ENCODE results near the gene RIMS1. TPM values are rescaled to one million over a fixed set of nuclear protein-coding genes. Genes with fewer than 3 reads are reported as not detected.

The RIMS1 gene
- total and polyA plus RNA-seq, 4 donors, result 0.09 to 0.17 TPM; not detected in 2

- Histone ChIP-seq H3K27ac (ENCODE audit: low read depth in 1 of 2, low read length in 2 of 2) (no peak overlapping the region), H3K4me3 (ENCODE audit: low read depth in 1 of 3, low read length in 3 of 3) (no peak overlapping the region), H3K9ac (ENCODE audit: low read depth in 1 of 2, low read length in 2 of 2) (no peak overlapping the region), H3K27me3 (ENCODE audit: control insufficient read depth in 4 of 4, insufficient read depth in 4 of 4, low read length in 3 of 4) (peaks cover 0 to 4% (median 0%) of the 10 kb centered on the region in 4 donors), H3K36me3 (ENCODE audit: control insufficient read depth in 4 of 4, insufficient read depth in 3 of 4, low read depth in 1 of 4, low read length in 3 of 4) (no peaks in the 10 kb centered on the region), H3K4me1 (ENCODE audit: control insufficient read depth in 4 of 4, insufficient read depth in 4 of 4, low read length in 3 of 4) (no peaks in the 10 kb centered on the region), H3K9me3 (ENCODE audit: control insufficient read depth in 4 of 4, low read length in 3 of 4) (no peaks in the 10 kb centered on the region)
- TF ChIP-seq FOXA1 (IDR thresholded peaks at IDR 0.05) (no peak), HNF4G (IDR thresholded peaks at IDR 0.05) (no peak), YY1 (IDR thresholded peaks at IDR 0.05) (no peak), FOXA2 (IDR thresholded peaks at IDR 0.05) (no peak), SP1 (IDR thresholded peaks at IDR 0.05) (no peak), REST (IDR thresholded peaks at IDR 0.05) (no peak)
- no peak for DNase-seq (ENCODE audit: low spot score)
- 89% methylated on average over 2 of the region's 2 CpGs for WGBS
These were observed 490.4 kb downstream of the RIMS1 start for GRCh38 chr6:72376736-72377135.

GRCh38 chr6:72381076-72381475 is 494.7 kb downstream of the RIMS1 start:
- TF ChIP-seq ZBTB33 (IDR thresholded peaks at IDR 0.05) (no peak), TAF1 (conservative IDR thresholded peaks at IDR 0.05) (no peak), HNF4A (conservative IDR thresholded peaks at IDR 0.05) (no peak), MAX (IDR thresholded peaks at IDR 0.05) (no peak), FOXA1 (IDR thresholded peaks at IDR 0.05) (no peak), REST (IDR thresholded peaks at IDR 0.05) (no peak), CTCF (IDR thresholded peaks at IDR 0.05; ENCODE audit: low read depth, low read length, missing input control) (no peak), HNF4G (IDR thresholded peaks at IDR 0.05) (no peak), GABPA (IDR thresholded peaks at IDR 0.05 in 1 of 2, conservative IDR thresholded peaks at IDR 0.05 in 1 of 2) (no peak), SP1 (IDR thresholded peaks at IDR 0.05) (no peak), NR2F2 (IDR thresholded peaks at IDR 0.05) (no peak), JUND (IDR thresholded peaks at IDR 0.05) (no peak), RAD21 (IDR thresholded peaks at IDR 0.05) (no peak), RXRA (IDR thresholded peaks at IDR 0.05) (no peak), YY1 (IDR thresholded peaks at IDR 0.05) (no peak), FOXA2 (IDR thresholded peaks at IDR 0.05) (no peak), ATF3 (IDR thresholded peaks at IDR 0.05) (no peak), EGR1 (IDR thresholded peaks at IDR 0.05; ENCODE audit: low read depth in 2 of 2) (no peak)
- Histone ChIP-seq H3K4me3 (ENCODE audit: low read depth in 1 of 3, low read length in 3 of 3) (no peak overlapping the region), H3K36me3 (ENCODE audit: control insufficient read depth in 4 of 4, insufficient read depth in 3 of 4, low read depth in 1 of 4, low read length in 3 of 4) (no peaks in the 10 kb centered on the region), H3K4me1 (ENCODE audit: control insufficient read depth in 4 of 4, insufficient read depth in 4 of 4, low read length in 3 of 4) (no peaks in the 10 kb centered on the region), H3K9me3 (ENCODE audit: control insufficient read depth in 4 of 4, low read length in 3 of 4) (no peaks in the 10 kb centered on the region), H3K27ac (ENCODE audit: low read depth in 1 of 2, low read length in 2 of 2) (no peak overlapping the region), H3K27me3 (ENCODE audit: control insufficient read depth in 4 of 4, insufficient read depth in 4 of 4, low read length in 3 of 4) (peaks cover 0 to 9% (median 0%) of the 10 kb centered on the region in 4 donors), H3K9ac (ENCODE audit: low read depth in 1 of 2, low read length in 2 of 2) (no peak overlapping the region)
- WGBS, result 81% methylated on average over 6 of the region's 6 CpGs
- no peak for DNase-seq (ENCODE audit: low spot score)

Data from liver (tissue), 9 donors.